Measurements from ENCODE around the gene PLCB1.

The PLCB1 gene

GRCh38 chr20:8227293-8227692 lies 95.2 kb downstream of the PLCB1 start:
- DNase-seq (ENCODE audit: low read depth): no peak
- TF ChIP-seq MAX (IDR thresholded peaks at IDR 0.05; ENCODE audit: low read depth, low read length) (no peak), MYC (IDR thresholded peaks at IDR 0.05; ENCODE audit: low read depth, low read length) (no peak), CTCF (IDR thresholded peaks at IDR 0.05; ENCODE audit: low read depth, low read length) (no peak), POLR2A (IDR thresholded peaks at IDR 0.05; ENCODE audit: extremely low read depth, insufficient read length) (no peak)
- H3K4me3 ChIP-seq (ENCODE audit: low read depth, low read length): no peak overlapping the region

- no peak overlapping the region for H3K4me3 ChIP-seq (ENCODE audit: low read depth, low read length)
- TF ChIP-seq POLR2A (IDR thresholded peaks at IDR 0.05; ENCODE audit: extremely low read depth, insufficient read length) (no peak), MAX (IDR thresholded peaks at IDR 0.05; ENCODE audit: low read depth, low read length) (no peak), CTCF (IDR thresholded peaks at IDR 0.05; ENCODE audit: low read depth, low read length) (no peak), MYC (IDR thresholded peaks at IDR 0.05; ENCODE audit: low read depth, low read length) (no peak)
- no peak for DNase-seq (ENCODE audit: low read depth)
Observed at GRCh38 chr20:8228315-8228714, 96.2 kb downstream of the PLCB1 start.

- no peak for TF ChIP-seq POLR2A (IDR thresholded peaks at IDR 0.05; ENCODE audit: extremely low read depth, insufficient read length)
- TF ChIP-seq MAX (IDR thresholded peaks at IDR 0.05; ENCODE audit: low read depth, low read length): no peak
- no peak for TF ChIP-seq CTCF (IDR thresholded peaks at IDR 0.05; ENCODE audit: low read depth, low read length)
- TF ChIP-seq MYC (IDR thresholded peaks at IDR 0.05; ENCODE audit: low read depth, low read length): no peak
- H3K4me3 ChIP-seq (ENCODE audit: low read depth, low read length): no peak overlapping the region
- no peak for DNase-seq (ENCODE audit: low read depth)
Observed at GRCh38 chr20:8229090-8229489, 97.0 kb downstream of the PLCB1 start.

- DNase-seq (ENCODE audit: low read depth): no peak
- no peak overlapping the region for H3K4me3 ChIP-seq (ENCODE audit: low read depth, low read length)
- no peak for TF ChIP-seq MAX (IDR thresholded peaks at IDR 0.05; ENCODE audit: low read depth, low read length)
- no peak for TF ChIP-seq CTCF (IDR thresholded peaks at IDR 0.05; ENCODE audit: low read depth, low read length)
- TF ChIP-seq POLR2A (IDR thresholded peaks at IDR 0.05; ENCODE audit: extremely low read depth, insufficient read length): no peak
- no peak for TF ChIP-seq MYC (IDR thresholded peaks at IDR 0.05; ENCODE audit: low read depth, low read length)
Observed at GRCh38 chr20:8231038-8231437, 99.0 kb downstream of the PLCB1 start.

- TF ChIP-seq MAX (IDR thresholded peaks at IDR 0.05; ENCODE audit: low read depth, low read length): no peak
- TF ChIP-seq CTCF (IDR thresholded peaks at IDR 0.05; ENCODE audit: low read depth, low read length): no peak
- no peak for TF ChIP-seq MYC (IDR thresholded peaks at IDR 0.05; ENCODE audit: low read depth, low read length)
- TF ChIP-seq POLR2A (IDR thresholded peaks at IDR 0.05; ENCODE audit: extremely low read depth, insufficient read length): no peak
- no peak for DNase-seq (ENCODE audit: low read depth)
- no peak overlapping the region for H3K4me3 ChIP-seq (ENCODE audit: low read depth, low read length)
Observed at GRCh38 chr20:8232332-8232731, 100.3 kb downstream of the PLCB1 start.

GRCh38 chr20:8234580-8234979 lies 102.5 kb downstream of the PLCB1 start:
- TF ChIP-seq CTCF (IDR thresholded peaks at IDR 0.05; ENCODE audit: low read depth, low read length) (no peak), MAX (IDR thresholded peaks at IDR 0.05; ENCODE audit: low read depth, low read length) (no peak), MYC (IDR thresholded peaks at IDR 0.05; ENCODE audit: low read depth, low read length) (no peak), POLR2A (IDR thresholded peaks at IDR 0.05; ENCODE audit: extremely low read depth, insufficient read length) (no peak)
- H3K4me3 ChIP-seq (ENCODE audit: low read depth, low read length): no peak overlapping the region
- no peak for DNase-seq (ENCODE audit: low read depth)
